CD4-positive, alpha-beta T cell treated with Interleukin-12 subunit alpha and Interleukin-12 subunit beta, for 1 hour (primary cell): ENCODE measurements around the gene CFHR3.
"Not testable (repeated sequence)": the region's sequence is repeated elsewhere in the genome, so short reads cannot be mapped to it uniquely, and the experiment has no call there.

ENCODE experiments used
- DNase-seq: peaks from one replicate; pipeline ENCODE4 v3.0.0-alpha.2; 2020

CFHR3 gene

GRCh38 chr1:196774603-196775002 is at the start of gene CFHR3:
Gene CFHR3 (plus strand): TSS chr1:196774840. CDS start chr1:196774887, 47 bp downstream.
- DNase-seq: no peak

- no peak for DNase-seq
Measured at GRCh38 chr1:196732526-196732925, 42.1 kb upstream of the CFHR3 start.

GRCh38 chr1:196733091-196733970 is 41.3 kb upstream of the CFHR3 start:
- DNase-seq: no peak

- no peak for DNase-seq
Measured at GRCh38 chr1:196734006-196734405, 40.6 kb upstream of the CFHR3 start.

GRCh38 chr1:196734460-196734859 is 40.2 kb upstream of the CFHR3 start:
- no peak for DNase-seq

GRCh38 chr1:196738730-196739129 is 35.9 kb upstream of the CFHR3 start:
- no peak for DNase-seq

GRCh38 chr1:196743244-196743643 is 31.4 kb upstream of the CFHR3 start:
- not testable (repeated sequence) for DNase-seq

- not testable (repeated sequence) for DNase-seq
Measured at GRCh38 chr1:196765019-196765740, 9.5 kb upstream of the CFHR3 start.

GRCh38 chr1:196769823-196770222 is 4.8 kb upstream of the CFHR3 start:
- DNase-seq: not testable (repeated sequence)

- no peak for DNase-seq
Measured at GRCh38 chr1:196773713-196774112, 927 bp upstream of the CFHR3 start.

- no peak for DNase-seq
Measured at GRCh38 chr1:196774175-196774574, 465 bp upstream of the CFHR3 start.

GRCh38 chr1:196777603-196778002 is 3.0 kb downstream of the CFHR3 start:
- no peak for DNase-seq

GRCh38 chr1:196779093-196779492 is 4.5 kb downstream of the CFHR3 start:
- no peak for DNase-seq

GRCh38 chr1:196791252-196791651 is 16.6 kb downstream of the CFHR3 start:
- DNase-seq: not testable (repeated sequence)

GRCh38 chr1:196794103-196794502 is 19.5 kb downstream of the CFHR3 start:
- not testable (repeated sequence) for DNase-seq

GRCh38 chr1:196797891-196798290 is 23.3 kb downstream of the CFHR3 start:
- DNase-seq: no peak

GRCh38 chr1:196801920-196802319 is 27.3 kb downstream of the CFHR3 start:
- DNase-seq: not testable (repeated sequence)

GRCh38 chr1:196808529-196809235 is 34.0 kb downstream of the CFHR3 start:
- DNase-seq: no peak

GRCh38 chr1:196817442-196817841 is 42.8 kb downstream of the CFHR3 start:
- DNase-seq: not testable (repeated sequence)

GRCh38 chr1:196819531-196819930 is 44.9 kb downstream of the CFHR3 start, which contains the start of gene CFHR1:
Gene CFHR1 (plus strand): TSS chr1:196819731. CDS start chr1:196819845, 114 bp downstream.
- DNase-seq: not testable (repeated sequence)

GRCh38 chr1:196827860-196828259 is 53.2 kb downstream of the CFHR3 start:
- DNase-seq: not testable (repeated sequence)
